Stimulated activated CD8-positive, alpha-beta memory T cell treated with anti-CD3 and anti-CD28 coated beads, Interleukin-2, amount 100 ng/mL, for 48 hours (primary cell): ENCODE data around the gene INHBB.

Experiments used
- DNase-seq, 2 donors: peaks; one replicate each; pipeline ENCODE4 v3.0.0-alpha.2; 2020; ENCODE audit warnings: low read depth in 2 of 2

INHBB gene

GRCh38 chr2:120357768-120358167 is 11.8 kb downstream of the INHBB start:
- no peak for DNase-seq

DNA sequence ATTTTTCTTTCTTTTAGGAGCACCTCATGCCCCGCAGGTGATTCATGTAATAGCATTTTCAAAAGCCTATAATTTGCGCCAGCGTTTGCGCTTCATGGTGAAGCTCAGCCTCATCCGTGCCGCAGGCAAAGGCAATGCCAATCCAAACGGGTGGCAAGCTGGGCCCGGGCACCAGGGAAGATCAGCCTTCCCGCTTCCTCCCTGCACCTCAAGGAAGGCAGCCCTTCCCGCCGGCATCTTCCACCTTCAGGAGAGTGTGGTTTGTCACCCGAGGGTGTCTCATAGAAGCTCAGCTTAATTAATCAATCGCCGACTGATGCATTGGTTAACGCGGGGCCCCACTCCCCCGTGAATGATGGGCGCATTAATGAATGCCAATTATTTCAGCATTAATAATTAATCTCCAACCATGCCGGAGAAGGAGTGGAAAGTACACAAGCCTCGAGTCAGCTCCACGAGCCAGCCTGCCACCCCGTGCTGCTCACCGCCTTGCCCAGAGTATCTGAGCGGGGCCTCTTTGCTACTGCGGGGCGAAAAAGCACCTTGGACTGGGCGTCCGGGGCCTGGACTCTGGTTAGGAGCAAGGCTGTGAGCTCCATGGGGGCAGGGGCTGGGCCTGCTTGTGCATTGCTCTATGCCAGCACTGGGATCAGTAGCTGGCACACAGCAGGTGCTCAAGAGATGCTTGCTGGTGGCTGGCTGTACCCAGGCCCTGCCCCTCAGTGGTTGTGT is 13.0 kb downstream of the INHBB start:
- no peak for DNase-seq

- DNase-seq, result no peak
These were observed 14.4 kb downstream of the INHBB start for GRCh38 chr2:120360307-120360855.

- no peak for DNase-seq
These were observed 17.0 kb downstream of the INHBB start for GRCh38 chr2:120362926-120363325.

DNA sequence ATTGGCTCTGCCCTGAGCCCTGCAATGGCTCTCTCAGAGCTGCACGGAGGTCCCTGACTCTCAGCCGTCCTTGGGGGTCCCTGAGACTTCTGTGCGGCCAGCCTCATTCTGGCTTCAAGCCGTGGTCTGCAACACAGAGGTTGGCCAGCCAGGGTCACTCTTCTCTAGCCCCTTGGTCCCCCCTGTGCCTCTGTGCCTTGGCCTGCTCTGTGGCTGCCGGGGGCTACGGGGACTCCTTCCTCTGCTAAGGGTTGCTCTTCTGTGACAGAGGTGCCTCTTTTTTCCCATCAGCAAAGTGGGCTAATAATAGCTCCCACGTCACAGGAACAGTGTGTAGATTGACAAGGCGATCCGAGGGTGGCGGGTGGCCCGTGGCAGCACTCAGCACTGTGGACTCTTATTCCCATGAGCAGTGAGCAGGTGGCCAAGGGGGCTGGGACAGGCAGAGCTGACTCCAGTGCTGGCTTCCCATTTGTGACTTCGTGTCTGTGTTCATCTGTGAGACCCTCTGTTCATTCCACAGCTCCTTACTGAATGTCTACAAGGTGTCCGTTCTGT is 19.4 kb downstream of the INHBB start:
- no peak for DNase-seq

DNA sequence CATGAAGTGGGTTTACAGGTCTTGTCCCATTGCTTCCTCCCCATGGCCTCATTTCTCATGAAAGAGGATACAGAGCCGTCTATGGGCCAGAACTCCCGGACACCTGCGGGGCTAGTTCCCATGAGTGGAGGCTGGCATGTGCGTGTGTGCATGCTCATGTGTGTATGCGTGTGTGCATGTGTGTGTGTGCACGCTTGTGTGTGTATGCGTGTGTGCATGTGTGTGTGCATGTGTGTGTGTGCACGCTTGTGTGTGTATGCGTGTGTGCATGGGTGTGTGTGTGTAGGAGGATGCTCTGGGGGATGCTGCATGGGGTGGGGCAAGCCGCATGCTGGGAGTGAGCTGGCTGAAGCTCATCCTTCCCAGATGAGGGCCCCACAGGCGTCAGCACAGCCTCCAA is 20.8 kb downstream of the INHBB start:
- no peak for DNase-seq

DNA sequence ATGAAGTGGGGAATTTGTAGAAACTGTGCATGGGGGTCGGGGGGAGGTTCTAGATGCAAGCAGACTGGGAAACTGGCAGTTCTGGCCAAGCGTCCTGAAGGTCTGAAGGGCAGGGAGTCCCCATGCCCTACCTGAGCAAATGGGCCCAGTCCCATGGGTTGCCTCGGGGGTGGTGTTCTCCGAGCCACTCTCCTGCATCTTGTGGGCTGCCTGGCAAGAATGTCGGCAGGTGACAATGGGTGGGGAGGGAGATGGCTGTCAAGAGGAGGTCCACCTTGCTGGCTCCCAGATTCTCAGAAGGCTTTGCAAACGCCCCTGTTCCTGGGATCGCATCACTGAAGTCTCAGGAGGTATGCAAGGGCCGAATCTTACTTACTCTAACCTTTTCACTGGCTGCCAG is 21.3 kb downstream of the INHBB start:
- DNase-seq, result no peak

DNA sequence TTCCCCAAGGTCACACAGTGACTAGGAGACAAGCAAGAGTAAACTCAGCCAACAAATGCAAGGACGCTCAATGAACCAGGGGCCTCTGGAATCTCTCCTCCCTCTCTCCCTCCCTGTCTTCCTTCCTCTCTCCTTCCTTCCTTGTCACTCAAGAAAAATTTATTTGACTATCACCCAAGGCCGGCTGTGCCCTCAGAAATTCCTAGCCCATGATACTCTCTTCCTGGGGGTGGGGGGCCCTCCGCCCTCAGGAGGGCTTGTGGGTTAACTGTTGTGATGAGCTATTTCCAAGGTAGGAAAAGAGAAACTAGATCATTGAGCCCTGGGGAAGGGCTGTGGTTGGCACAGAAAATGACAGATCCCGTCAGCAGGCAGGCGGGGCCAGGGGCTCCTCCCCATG is 21.7 kb downstream of the INHBB start:
- DNase-seq, result no peak

DNA sequence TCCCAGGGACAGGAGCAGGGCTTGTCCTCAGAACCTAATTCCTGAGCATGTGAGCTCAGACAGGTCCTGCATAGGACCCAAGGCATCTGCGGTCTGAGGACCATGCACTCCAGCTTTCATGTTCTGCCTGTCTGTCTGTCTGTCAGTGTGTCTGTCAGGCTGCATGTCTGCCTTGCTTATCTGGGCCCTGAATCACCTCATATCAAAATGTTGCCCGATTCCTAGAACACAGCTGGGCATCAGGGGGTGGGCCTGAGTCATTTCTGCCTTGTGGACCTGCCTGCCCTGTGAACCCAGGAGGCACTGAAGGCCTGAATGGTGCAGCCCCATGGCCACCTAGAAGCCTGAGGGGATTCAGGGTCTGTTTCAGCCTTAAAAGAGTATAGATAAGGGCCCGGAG is 22.1 kb downstream of the INHBB start:
- DNase-seq, result no peak

GRCh38 chr2:120369250-120369649 is 23.3 kb downstream of the INHBB start:
- no peak for DNase-seq

GRCh38 chr2:120371969-120372625 is 26.2 kb downstream of the INHBB start:
- DNase-seq, result no peak

GRCh38 chr2:120372816-120373215 is 26.9 kb downstream of the INHBB start:
- no peak for DNase-seq

DNA sequence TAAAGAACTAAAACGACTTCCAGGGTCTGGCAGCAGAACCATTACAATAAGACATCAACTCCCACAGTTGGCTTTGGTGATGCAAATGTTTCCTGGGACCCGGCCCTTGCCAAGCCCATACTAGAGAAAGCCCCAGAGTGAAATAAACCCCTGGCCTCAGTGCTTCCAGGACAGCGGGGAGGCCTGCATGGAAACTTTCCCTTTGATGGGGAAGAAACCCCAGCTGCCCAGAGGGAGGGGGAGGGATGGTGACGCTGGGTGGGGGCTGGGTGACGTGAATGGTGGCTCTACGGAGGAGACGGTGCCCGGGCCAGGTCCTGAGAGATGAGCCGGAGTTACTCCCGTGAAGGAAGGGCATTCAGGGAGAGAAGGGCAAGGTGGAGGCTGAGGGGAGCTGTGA is 27.5 kb downstream of the INHBB start:
- DNase-seq, result no peak

GRCh38 chr2:120374821-120375220 is 28.9 kb downstream of the INHBB start:
- DNase-seq, result no peak

- DNase-seq, result no peak
These were observed 29.5 kb downstream of the INHBB start for GRCh38 chr2:120375251-120376020.

DNA sequence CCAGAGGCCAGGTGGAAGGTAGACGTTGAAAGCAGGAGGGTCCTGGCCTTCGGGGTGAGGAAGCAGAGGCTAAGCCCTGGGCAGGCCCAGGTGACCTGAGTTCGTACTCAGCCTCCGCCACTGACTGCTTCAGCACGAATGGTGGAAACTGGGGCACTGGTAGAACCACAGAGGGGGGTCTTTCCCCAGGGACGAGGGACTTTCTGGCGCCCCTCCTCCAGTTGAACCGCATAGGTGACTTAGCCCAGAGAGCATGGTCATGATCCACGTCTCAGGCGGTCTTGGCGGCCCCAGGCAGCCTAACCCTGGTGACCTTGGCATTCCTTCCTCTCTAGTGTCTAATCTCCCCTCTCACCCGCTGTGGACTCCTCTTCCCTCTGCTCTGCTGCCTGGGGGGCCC is 30.2 kb downstream of the INHBB start:
- DNase-seq, result no peak

- no peak for DNase-seq
These were observed 31.0 kb downstream of the INHBB start for GRCh38 chr2:120376679-120377640.

DNA sequence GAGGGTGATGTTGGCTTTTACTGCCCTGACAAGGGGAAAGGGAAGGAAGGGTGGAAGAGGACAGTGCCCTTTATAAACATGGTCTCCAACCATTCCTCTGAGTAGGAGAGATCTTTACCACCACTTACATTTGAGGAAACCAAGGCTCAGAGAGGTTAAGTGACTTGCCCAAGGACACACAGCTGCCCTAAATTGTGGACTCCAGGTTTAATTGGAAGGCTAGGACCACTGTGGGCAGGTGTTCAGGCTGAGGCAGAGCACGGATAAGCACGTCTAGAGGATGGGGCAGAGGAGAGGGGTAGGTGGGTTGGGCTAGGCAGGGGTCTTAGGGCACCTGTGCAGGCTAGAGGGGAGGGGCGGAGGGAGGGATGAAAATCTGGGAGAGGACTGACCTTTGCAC is 32.7 kb downstream of the INHBB start:
- no peak for DNase-seq

DNA sequence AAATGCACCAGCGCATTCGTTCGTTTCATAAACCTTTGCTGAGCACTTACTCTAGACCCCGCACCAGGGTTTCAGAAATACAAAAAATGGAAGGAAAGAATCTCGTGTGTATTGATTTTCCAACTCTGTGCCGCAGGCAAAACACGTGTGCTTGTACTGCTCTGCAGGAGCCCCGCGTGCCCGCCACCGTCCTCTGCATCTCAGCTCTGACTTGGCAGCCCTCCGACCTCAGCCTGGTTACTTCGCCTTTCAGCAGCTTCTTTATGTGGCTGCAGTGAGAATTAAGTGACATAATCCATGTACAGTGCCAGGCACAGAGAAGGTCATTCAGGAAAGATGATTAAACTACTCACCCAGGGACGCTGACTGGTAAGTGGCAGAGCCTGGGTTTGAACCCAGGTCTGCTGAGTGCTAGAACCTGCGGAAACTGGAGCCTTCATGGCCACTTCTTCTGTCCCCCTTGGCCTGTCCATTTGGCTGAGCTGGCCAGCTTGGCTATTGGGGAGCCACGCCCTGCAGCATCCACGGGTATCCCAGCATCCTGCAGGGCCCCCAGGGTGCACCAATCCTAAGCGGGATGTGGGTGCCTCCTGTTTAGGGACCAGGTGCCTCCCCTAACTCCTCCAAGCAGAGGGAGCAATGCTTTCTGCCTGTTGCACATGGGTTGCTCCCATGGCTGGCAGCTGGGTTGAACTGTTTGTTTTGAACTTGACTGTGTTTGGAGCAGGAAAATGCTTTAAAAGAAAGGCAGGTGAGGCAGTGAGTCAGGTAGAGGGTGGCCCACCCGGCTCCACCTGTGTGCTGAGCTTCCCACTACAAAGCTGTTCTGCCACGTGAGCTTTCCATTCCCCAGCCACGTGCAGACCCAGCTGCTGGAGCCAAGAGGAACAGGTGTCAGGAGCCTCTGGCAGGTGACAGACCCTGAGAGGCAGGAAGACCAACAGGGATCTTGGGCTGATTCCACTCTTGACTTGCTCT is 34.3 kb downstream of the INHBB start:
- no peak for DNase-seq

- DNase-seq, result no peak
These were observed 35.3 kb downstream of the INHBB start for GRCh38 chr2:120381192-120381591.
